NCI-H1048 (cell line): ENCODE results near the gene CTNS.
"Not testable (repeated sequence)": the region's sequence is repeated elsewhere in the genome, so short reads cannot be mapped to it uniquely, and the experiment has no call there.

Experiments
- DNase-seq: peaks from one replicate; lab custom pipeline; 2025; lab: John Stamatoyannopoulos, UW

The CTNS gene

DNA sequence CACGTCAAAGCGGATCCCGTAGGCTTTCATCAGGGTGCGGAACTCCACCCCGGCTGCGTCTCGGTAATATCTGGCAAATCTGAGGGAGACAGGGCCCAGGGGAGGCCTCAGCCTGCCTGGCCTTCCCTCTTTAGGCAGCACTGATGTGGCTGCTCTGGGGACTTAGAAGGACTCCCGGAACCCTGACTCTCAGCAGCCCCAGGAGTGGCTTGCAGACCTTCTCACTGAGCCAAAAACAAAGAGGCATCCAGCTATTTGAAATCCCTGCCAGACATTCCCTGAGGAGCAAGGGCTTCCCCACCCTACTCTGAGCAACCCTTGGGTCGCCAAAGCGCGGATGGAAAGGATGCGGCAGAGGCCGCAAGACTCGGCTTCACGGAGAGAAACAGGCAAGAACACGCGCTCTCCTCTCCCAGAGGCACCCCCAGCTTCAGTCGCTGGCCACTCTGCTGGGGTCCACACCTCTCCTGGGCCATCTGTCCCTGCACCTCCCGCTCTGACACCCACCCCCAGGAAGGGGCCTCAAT, 51.5 kb downstream of the CTNS start:
- DNase-seq = no peak

DNA sequence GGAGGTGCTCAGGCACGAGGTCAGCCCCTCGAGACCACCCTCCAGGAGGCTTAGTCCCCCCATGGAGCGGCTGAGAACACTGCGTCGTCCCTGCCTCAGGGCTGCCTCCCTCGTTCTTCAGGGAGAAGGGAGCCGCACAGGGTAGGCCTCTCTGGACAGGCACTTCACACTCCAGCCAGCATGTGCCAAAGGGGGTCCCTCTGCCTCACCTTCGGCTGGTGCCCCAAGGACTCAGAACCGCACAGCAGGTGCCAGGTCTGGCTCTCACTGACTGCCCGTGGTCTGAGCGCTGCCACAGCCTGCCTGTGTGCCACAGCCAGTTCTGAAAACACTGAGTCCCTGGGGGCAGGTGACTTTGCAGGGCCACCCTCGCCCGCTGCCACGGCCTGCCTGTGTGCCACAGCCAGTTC, 52.3 kb downstream of the CTNS start:
- DNase-seq = no peak

DNA sequence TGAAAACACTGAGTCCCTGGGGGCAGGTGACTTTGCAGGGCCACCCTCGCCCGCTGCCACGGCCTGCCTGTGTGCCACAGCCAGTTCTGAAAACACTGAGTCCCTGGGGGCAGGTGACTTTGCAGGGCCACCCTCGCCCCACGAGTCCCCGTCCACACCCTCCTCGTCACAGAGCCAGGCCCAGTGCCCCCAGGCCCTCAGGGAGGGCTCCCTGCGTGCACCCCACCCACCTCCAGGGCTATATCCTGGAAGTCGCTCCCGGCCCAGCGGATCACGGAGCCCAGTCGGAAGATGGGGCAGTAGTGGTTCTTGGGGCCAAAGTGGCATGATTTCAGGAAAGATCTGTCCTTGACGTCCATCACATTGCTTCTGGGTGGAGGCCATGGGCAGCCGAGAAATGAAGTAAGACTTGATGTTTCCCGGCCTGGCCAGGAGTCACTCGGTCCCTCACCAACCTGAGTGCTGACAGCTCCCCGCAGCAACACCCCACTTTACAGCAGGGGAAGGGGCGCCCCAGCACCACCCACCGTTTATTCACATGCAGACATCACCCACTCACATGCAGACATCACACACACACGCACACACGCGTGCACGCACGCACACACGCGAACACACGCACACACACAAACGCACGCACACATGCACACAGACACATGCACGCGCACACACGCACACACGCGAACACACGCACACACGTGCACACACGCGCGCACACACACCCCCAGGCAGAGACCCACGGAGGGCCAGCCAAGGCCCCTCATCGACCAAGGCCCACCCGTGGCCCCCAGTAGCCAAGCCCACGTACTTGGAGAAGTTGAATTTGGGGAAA, 52.9 kb downstream of the CTNS start:
- no peak for DNase-seq

DNA sequence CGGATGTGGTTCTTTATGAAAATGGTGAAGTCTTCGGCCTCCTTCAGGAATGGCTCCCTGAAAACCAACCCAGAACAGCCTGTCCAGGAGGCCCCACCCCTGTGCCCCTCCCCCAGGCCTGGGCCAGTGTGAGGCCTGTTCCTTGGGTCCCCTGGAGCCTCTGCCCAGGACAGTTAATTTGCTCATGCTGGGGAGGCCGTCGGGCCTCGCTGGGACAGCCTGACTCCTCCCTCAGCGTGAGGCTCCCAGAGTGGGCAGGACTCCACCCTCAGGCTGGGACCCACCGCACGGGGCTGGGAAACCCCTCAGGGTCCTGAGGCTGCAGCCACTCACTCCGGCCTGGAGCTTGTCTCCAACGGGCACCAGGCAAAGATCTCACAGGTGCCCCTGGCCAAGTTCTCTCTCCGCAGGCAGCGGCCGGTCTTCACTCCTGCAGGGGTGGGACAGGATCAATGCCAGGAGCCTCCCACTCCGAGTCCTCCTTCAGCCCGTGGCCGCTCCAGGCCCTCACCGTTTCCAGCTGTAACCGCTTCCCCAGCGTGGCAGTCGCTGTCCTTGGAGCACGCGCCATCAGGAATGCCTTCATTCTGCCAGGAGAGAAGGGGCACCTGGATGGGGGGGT, 53.6 kb downstream of the CTNS start:
- DNase-seq = no peak

DNA sequence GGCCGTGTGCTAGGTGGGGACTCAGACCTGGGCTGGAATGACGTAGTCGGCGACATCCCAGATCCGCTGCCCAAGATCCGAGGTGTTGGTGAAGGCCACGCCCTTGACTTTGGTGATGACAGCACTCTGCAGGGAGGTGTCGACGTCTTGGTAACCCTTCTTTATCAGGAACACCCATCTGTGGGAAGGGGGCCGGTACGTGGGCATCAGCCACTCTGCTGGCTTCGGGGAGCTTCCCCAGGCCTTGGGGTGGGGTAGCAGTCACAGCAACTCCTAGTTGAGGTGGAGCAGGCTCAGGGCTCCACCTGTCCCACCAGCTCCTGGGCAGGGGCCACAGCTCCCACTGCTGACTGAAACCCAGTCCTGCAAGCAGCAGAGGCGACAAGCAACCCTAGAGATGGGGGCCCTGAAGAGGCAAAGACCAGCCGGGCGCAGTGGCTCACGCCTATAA, 55.1 kb downstream of the CTNS start:
- DNase-seq = no peak

DNA sequence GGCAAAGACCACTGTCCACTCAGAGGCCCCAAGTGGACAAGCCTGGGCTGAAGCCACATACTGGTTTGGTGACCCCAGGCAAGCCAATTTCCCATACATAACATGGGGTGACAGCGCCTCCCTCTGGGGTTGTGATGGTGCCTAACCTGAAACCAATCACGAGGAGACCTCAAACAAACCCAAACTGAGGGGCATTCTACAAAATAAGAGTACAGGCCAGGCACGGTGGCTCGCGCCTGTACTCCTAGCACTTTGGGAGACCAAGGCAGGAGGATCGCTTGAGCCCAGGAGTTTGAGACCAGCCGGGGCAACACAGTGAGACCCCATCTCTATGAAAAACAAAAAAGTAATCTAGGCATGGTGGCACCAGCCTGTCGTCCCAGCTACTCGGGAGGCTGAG, 55.8 kb downstream of the CTNS start:
- DNase-seq = no peak

DNA sequence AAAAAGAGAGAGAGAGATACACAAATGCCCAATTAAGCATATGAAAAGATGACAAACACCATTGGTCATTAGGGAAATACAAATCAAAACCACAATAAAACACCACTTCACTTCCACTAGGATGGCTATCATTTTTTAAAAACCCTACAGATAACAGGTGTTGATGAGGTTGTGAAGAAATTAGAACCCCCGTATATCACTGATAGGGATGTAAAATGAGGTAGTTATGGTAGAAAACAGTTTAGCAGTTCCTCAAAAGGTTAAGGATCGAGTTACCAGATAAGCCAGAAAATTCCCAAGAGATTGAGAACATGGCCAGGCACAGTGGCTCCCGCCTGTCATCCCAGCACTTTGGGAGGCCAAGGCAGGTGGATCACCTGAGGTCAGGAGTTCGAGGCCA, 56.6 kb downstream of the CTNS start:
- no peak for DNase-seq

DNA sequence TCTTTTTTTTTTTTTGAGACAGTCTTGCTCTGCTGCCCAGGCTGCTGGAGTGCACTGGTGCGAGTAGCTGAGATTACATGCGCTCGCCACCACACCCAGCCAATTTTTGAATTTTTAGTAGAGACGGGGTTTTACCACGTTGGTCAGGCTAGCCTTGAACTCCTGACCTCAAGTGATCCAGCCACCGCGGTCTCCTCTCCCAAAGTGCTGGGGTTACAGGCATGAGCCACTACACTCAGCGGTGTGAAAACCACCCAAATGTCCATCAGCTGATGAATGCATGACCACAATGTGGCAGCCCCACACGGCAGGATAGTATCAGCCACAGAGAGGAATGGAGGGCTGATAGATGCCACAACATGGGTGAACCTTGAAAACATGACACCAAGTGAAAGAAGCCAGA, 57.3 kb downstream of the CTNS start:
- no peak for DNase-seq

DNA sequence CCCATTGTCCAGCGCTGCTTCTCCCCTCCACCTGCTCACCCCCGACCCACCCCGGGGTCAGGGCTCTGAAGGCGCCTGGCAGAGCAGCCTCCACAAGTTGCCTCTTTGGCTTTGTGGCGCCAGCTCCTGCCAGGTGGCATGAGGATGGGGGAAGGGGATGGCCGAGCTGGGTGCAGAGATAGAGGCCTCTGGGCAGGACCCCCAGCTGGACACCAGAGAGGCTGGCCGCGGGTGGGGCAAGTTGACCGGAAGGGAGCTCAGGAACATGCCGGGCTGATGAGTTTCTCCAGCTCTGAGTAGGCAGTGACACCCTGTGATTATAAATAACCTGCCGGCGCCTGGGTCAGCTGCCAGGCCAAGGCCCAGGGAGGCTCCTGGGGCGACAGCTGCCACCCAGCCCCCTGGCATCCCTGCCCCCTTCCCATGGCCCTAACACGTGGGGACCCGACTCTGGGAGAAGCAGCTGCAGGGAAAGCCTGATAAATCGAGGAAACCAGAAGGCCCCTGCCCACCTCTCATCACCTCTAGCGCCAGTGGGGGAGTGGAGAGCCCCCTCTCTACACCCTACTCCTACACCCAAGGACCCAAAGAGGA, 58.7 kb downstream of the CTNS start:
- no peak for DNase-seq

DNA sequence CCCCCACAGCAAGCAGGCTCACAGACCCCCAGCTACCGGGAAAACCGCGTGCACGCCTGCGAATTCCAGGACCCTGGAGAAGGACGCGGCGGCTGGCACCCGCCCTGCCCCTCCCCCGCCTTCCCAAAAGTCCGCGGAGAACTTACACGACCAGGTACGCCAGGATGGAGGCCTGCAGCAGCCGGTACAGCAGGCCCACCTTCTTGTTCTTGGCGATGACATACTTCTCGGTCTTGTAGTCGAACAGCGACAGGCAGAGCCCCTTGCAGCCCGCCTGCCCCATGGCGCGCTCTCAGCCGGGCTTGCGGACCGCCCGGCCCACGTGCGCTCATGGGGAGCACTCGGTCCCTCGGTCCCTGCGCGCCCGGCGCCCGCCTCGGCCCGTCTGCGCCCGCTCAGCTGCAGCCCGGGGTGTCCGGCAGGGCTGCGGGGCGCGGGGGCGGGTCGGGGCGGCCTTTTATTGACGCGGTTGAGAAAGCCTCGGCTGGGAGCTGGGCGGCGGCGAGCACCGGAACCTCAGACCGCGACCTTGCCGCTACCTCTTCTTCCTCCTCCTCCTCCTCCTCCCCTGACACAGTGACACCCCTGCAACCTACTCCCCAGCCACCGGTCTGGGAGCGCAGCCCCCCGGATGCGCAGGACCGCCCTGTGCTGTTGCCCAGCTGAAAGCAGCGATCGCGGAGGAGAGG, 59.3 kb downstream of the CTNS start, which contains the start of gene P2RX5:
Gene P2RX5, minus strand, starts transcription at position 433 of the 689 bp plus-strand sequence. Its CDS starts 150 bp downstream, at position 283.
- DNase-seq = no peak

DNA sequence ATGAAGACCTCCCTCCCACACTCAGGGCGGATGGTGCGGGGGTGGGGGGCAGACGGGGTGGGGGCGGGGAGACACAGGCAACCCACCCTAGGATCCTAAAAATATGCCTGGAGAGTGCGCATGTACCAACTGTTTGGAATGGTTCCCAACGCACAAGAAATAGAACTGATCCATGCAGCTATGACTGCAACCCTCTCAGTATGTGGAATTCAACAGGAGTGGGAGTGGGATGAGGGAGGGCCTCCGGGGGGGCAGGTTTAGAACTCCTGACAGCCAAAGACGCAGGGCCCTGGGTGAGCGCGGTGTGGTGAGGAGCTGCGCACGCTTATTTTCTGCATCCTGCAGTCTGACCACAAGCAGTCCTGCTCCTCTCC, 60.5 kb downstream of the CTNS start:
- DNase-seq = no peak

DNA sequence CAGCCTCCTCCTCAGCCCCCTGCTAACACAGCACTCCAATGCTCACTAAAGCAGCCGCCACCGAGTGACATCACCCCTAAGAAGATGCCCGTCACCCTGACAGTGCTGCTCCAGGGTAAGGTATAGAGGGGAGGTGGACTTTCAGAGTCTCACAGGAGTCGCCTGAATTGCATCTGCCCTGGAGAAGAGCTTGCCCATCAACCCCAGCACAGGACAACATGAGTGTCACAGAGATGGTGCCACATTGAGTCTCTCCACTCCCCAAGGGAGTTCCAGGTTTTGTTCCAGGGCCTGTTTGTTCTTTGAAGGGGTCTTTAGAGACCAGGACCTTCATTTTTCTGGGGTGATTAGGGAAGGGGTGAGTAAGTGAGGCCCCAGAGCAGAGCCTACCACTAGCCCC, 61.6 kb downstream of the CTNS start:
- no peak for DNase-seq

DNA sequence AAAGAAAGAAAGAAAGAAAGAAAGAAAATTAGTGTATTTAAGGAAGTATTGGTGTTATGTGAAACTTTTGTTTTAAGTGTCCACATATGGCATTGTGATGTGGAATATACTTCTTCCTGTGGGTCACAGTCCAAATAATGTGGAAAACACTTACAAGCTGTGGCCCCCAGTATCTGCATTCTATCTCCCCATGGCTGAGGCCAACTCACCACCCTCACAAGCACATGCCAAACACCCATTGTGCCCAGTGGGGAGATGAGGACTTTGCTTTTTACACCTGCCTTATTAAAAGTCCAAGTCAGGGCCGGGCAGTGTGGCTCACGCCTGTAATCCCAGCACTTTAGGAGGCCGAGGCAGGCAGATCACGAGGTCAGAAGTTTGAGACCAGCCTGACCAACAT, 63.4 kb downstream of the CTNS start:
- DNase-seq = no peak

DNA sequence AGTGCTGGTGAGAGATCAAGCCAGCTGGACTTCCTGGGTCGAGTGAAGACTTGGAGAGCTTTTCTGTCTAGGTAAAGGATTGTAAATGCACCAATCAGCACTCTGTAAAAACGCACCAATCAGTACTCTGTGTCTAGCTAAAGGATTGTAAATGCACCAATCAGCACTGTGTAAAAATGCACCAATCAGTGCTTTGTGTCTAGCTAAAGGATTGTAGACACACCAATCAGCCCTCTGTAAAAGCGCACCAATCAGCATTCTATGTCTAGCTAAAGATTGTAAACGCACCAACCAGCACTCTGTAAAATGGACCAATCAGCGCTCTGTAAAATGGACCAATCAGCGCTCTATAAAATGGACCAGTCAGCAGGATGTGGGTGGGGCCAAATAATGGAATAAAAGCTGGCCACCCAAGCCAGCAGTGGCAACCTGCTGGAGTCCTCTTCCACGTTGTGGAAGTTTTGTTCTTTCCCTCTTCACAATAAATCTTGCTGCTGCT, 65.5 kb downstream of the CTNS start:
- not testable (repeated sequence) for DNase-seq

DNA sequence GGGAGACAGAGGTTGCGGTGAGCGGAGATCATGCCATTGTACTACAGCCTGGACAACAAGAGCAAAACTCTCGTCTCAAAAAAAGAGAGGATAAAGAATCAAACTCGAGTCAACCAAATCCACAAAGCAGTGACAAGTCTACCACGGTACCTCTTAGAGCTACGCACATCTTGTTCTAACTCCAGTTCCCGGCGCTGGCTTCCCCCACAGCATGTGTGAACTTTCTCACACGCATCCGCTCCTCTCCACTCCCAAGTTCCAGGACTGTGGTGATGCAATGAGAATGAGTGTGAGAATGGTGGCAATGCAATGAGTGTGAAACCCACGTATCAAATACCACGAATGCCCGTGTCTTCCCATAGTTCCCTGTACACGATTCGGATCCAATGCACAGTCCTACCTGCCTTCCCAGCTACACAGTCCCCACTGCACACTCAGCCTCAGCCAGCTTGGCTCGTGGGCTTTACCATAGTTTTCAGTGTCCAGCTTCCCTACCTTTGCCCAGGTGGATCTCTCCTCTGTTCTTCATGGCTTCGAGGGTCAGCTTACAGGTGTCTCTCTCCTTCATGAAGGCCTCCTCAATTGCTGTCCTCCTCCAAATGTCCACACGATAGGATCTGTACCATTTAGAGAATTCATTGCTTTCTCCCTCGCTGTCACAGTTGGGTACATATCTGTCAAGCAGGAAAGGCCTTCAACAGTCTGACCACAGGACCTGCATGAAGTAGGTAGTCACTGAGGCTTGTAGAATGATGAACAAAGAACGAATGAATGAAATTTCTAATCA, 68.6 kb downstream of the CTNS start:
- no peak for DNase-seq

DNA sequence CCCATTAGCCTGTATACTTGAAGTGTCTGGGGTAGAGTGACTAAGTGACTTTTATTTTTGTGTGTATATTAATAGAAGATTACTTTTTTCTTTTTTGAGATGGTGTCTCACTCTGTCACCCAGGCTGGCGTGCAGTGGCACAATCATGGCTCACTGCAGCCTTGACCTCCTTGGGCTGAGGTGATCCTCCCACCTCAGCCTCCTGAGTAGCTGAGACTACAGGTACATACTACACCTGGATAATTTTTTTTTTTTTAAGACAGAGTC, 69.1 kb downstream of the CTNS start:
- not testable (repeated sequence) for DNase-seq

DNA sequence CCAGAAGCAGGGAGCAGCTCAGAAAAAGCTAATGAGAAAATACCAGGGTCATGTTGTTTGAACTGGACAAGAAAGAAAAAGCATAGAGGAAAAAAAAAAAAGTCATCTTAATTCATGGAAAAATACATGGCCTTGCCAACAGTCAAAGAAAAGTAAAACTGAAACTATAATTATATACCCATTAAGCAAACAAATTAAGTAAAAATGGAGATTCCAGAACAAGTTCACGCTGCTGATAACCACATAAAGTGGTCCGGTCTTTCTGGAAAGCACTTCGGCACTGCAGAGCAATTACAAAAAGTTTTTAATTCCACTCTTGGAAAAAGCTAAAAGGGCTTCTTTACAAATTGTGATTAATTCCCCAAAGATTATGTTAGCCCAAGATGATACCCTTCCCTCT, 71.8 kb downstream of the CTNS start:
- DNase-seq = no peak

DNA sequence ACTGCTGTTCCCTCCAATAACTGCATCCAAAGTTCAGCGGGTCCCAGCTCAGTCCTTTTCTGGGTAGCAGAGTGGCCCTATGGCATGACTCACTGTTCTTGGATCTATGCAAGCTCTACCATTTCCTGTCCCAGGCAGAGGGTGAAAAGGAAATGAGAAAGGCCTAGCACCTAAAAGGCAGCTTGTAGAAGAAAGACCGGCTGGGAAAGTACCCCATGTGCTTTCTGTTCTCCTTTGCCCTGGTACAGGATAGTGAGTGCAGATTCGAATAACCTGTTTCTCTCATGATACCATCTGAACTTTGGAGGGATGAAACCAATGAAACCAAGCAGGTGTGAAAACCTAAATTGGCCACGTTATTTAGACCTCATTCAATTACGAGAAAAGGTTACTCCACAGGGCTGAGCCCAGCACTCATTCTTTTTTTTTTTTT, 74.4 kb downstream of the CTNS start:
- DNase-seq = no peak
